ENCODE measurements around the gene NABP2. TPM values are rescaled to one million over a fixed set of nuclear protein-coding genes. Genes with fewer than 3 reads are reported as not detected.
A peak's percentile ranks its signal among the peaks of the same experiment; 100 is the strongest.

NABP2 gene
- total and polyA plus RNA-seq, 10 of the 15 experiments (the other 5 are each of a cell fraction or from before 2014, with no cell fraction given), result 20.7 to 97.9 (median 60.9) TPM

DNA sequence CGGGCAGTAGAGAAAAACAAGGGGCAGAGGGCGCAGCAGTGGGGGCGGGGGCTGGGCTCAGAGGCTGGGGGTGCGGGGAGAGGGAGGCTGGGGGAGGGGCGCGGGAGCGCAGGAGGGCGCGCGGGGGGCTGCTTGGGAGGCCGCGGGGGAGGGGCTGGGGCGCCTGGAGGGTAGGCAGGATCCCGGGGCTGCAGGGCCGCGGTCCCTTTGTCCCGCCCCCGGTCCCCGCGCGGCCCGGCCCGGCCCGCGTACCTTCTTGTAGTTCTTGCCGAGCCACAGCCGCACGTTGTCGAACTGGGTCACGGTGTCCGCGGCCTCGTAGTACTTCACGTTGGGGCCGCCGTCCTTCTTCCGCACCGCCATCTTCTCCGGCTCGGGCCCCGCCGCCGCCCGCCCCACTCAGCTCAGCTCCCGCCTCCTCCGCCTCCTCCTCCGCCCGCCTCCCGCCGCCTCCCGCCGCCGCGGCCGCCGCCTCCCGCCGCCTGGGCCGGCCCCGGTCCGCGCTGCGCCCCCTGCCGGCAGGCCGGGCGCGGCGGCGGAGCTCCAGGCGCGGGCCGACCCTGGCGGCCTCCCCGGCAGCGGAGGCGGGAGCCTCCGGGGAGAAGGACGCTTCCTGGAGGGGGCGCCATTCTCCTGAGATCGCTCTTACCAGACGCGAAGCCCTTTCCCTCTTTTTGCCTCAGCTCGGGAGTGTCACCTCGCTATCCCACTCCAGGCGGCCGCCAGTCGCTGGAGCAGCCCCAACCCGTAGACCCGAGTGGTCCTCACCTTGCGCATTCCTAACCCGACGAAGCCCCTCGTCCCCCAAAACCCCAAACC lies 34.8 kb upstream of the NABP2 start, which contains the start of gene SMARCC2 (continued):
- TF ChIP-seq, protein P1, sequence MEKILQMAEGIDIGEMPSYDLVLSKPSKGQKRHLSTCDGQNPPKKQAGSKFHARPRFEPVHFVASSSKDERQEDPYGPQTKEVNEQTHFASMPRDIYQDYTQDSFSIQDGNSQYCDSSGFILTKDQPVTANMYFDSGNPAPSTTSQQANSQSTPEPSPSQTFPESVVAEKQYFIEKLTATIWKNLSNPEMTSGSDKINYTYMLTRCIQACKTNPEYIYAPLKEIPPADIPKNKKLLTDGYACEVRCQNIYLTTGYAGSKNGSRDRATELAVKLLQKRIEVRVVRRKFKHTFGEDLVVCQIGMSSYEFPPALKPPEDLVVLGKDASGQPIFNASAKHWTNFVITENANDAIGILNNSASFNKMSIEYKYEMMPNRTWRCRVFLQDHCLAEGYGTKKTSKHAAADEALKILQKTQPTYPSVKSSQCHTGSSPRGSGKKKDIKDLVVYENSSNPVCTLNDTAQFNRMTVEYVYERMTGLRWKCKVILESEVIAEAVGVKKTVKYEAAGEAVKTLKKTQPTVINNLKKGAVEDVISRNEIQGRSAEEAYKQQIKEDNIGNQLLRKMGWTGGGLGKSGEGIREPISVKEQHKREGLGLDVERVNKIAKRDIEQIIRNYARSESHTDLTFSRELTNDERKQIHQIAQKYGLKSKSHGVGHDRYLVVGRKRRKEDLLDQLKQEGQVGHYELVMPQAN (conservative IDR thresholded peaks at IDR 0.05), result peak; percentile 69; the same call in 1 of the 2 replicates
- TF ChIP-seq RAD21 (IDR thresholded peaks at IDR 0.05; ENCODE audit: insufficient read depth, low read depth, low read length), result peak; percentile 46
- peak; percentile 90 for TF ChIP-seq YY1 (IDR thresholded peaks at IDR 0.05; ENCODE audit: low read depth, low read length)
- 0 out of 2 replicates have a peak, but pooled peaks have one; percentile 37 for TF ChIP-seq ZNF24 (IDR thresholded peaks at IDR 0.05)
- TF ChIP-seq, protein P2, sequence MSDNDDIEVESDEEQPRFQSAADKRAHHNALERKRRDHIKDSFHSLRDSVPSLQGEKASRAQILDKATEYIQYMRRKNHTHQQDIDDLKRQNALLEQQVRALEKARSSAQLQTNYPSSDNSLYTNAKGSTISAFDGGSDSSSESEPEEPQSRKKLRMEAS (IDR thresholded peaks at IDR 0.05; ENCODE audit: low read depth, low read length), result 0 out of 2 replicates have a peak, but pooled peaks have one; percentile 1
- TF ChIP-seq EGR1 (IDR thresholded peaks at IDR 0.05; ENCODE audit: borderline replicate concordance in 1 of 2, low read depth in 2 of 2, low read length in 2 of 2), result peak in 1 of 2 experiments; percentile 71; a peak in 2 of 3 replicates

Data from GM12878 (cell line).